Large intestine (tissue), 3 donors: ENCODE data around the gene NDUFB7. TPM values are rescaled to one million over a fixed set of nuclear protein-coding genes. Genes with fewer than 3 reads are reported as not detected.
"Not testable (repeated sequence)": the region's sequence is repeated elsewhere in the genome, so short reads cannot be mapped to it uniquely, and the experiment has no call there.

Experiments used
- DNase-seq, 2 donors: peaks; one replicate each; pipeline versions ENCODE4 v3.0.0 to v3.0.0-alpha.2; 2013
- H3K27ac ChIP-seq: one replicate; pipeline ENCODE4 v1.5.1; 2013; ENCODE audit warnings: low read length
- H3K27me3 ChIP-seq: 2 replicates; pipeline ENCODE4 v1.6.1; 2013; ENCODE audit warnings: low read length; ENCODE audit not compliant: control insufficient read depth, insufficient read depth
- H3K36me3 ChIP-seq: 2 replicates; pipeline ENCODE4 v1.6.1; 2013; ENCODE audit warnings: low read length; ENCODE audit not compliant: control insufficient read depth, insufficient read depth
- H3K4me1 ChIP-seq: one replicate; pipeline ENCODE4 v1.6.1; 2013; ENCODE audit warnings: low read length; ENCODE audit not compliant: control insufficient read depth, insufficient read depth
- H3K4me3 ChIP-seq: one replicate; pipeline ENCODE4 v1.5.1; 2013; ENCODE audit warnings: low read length
- H3K9me3 ChIP-seq: one replicate; pipeline ENCODE4 v1.6.1; 2013; ENCODE audit warnings: mild to moderate bottlenecking, low read depth, low read length, moderate library complexity; ENCODE audit not compliant: control insufficient read depth
- WGBS: methylation state at CpG from one replicate; pipeline ENCODE4 v1.1.5; 2013; ENCODE audit warnings: low lambda C conversion rate; ENCODE audit not compliant: insufficient coverage; 5-methylcytosine and 5-hydroxymethylcytosine counted together
- polyA plus RNA-seq: library from polyadenylated mRNA; unstranded; fragments of 120-200 nt; gene quantifications from one replicate; pipeline ENCODE4 v1.2.1, GENCODE V29; 2013

The NDUFB7 gene
- polyA plus RNA-seq, 1 donor, result 140 TPM

GRCh38 chr19:14576363-14576762 is 4.5 kb upstream of the NDUFB7 start:
- no peaks in the 10 kb centered on the region for H3K36me3 ChIP-seq
- peaks cover 5% of the 10 kb centered on the region for H3K4me1 ChIP-seq
- no peak overlapping the region for H3K4me3 ChIP-seq
- no peaks in the 10 kb centered on the region for H3K27me3 ChIP-seq
- no peak overlapping the region for H3K27ac ChIP-seq
- WGBS, result 72% methylated on average over 3 of the region's 8 CpGs
- H3K9me3 ChIP-seq, result no peaks in the 10 kb centered on the region
- DNase-seq, result no peak

GRCh38 chr19:14575428-14575980 is 3.6 kb upstream of the NDUFB7 start:
- no peak for DNase-seq
- H3K4me1 ChIP-seq, result peaks cover 13% of the 10 kb centered on the region
- H3K9me3 ChIP-seq, result no peaks in the 10 kb centered on the region
- no peaks in the 10 kb centered on the region for H3K27me3 ChIP-seq
- H3K27ac ChIP-seq, result no peak overlapping the region
- no peaks in the 10 kb centered on the region for H3K36me3 ChIP-seq
- no peak overlapping the region for H3K4me3 ChIP-seq
- WGBS, result no CpG with 5 or more reads among the region's 6 CpGs

- H3K4me1 ChIP-seq, result peaks cover 14% of the 10 kb centered on the region
- no peak overlapping the region for H3K27ac ChIP-seq
- no peaks in the 10 kb centered on the region for H3K9me3 ChIP-seq
- peak overlapping the region; percentile 81 for H3K4me3 ChIP-seq
- H3K27me3 ChIP-seq, result no peaks in the 10 kb centered on the region
- no peak for DNase-seq
- peaks cover 16% of the 10 kb centered on the region for H3K36me3 ChIP-seq
- WGBS, result no CpG with 5 or more reads among the region's 22 CpGs
These were observed 870 bp downstream of the NDUFB7 start for GRCh38 chr19:14570864-14571527.

GRCh38 chr19:14567079-14567478 is 4.8 kb downstream of the NDUFB7 start:
- no peaks in the 10 kb centered on the region for H3K27me3 ChIP-seq
- no peak overlapping the region for H3K4me3 ChIP-seq
- no CpG with 5 or more reads among the region's 11 CpGs for WGBS
- peaks cover 10% of the 10 kb centered on the region for H3K4me1 ChIP-seq
- H3K9me3 ChIP-seq, result no peaks in the 10 kb centered on the region
- DNase-seq, result no peak
- H3K27ac ChIP-seq, result no peak overlapping the region
- peaks cover 36% of the 10 kb centered on the region for H3K36me3 ChIP-seq

- no peak for DNase-seq
- H3K27ac ChIP-seq, result no peak overlapping the region
- H3K4me3 ChIP-seq, result no peak overlapping the region
- peaks cover 36% of the 10 kb centered on the region for H3K36me3 ChIP-seq
- peaks cover 9% of the 10 kb centered on the region for H3K4me1 ChIP-seq
- no peaks in the 10 kb centered on the region for H3K27me3 ChIP-seq
- H3K9me3 ChIP-seq, result no peaks in the 10 kb centered on the region
- WGBS, result no CpG with 5 or more reads among the region's 18 CpGs
These were observed 5.2 kb downstream of the NDUFB7 start for GRCh38 chr19:14566712-14567077.

- no peak for DNase-seq
- Histone ChIP-seq H3K27ac (no peak overlapping the region), H3K4me1 (peaks cover 7% of the 10 kb centered on the region), H3K36me3 (peaks cover 36% of the 10 kb centered on the region), H3K27me3 (no peaks in the 10 kb centered on the region), H3K4me3 (no peak overlapping the region), H3K9me3 (no peaks in the 10 kb centered on the region)
- WGBS, result no CpG with 5 or more reads among the region's 31 CpGs
These were observed 5.8 kb downstream of the NDUFB7 start for GRCh38 chr19:14565765-14566711.

- H3K4me1 ChIP-seq, result no peaks in the 10 kb centered on the region
- no peaks in the 10 kb centered on the region for H3K27me3 ChIP-seq
- no peak overlapping the region for H3K4me3 ChIP-seq
- no peak for DNase-seq
- WGBS, result no CpG with 5 or more reads among the region's 22 CpGs
- H3K9me3 ChIP-seq, result no peaks in the 10 kb centered on the region
- no peak overlapping the region for H3K27ac ChIP-seq
- peaks cover 36% of the 10 kb centered on the region for H3K36me3 ChIP-seq
These were observed 6.6 kb downstream of the NDUFB7 start for GRCh38 chr19:14565298-14565679.

- H3K36me3 ChIP-seq, result peaks cover 36% of the 10 kb centered on the region
- not testable (repeated sequence) for H3K27ac ChIP-seq, H3K4me1 ChIP-seq, H3K4me3 ChIP-seq, H3K27me3 ChIP-seq, H3K9me3 ChIP-seq, DNase-seq
- no CpG with 5 or more reads among the region's 22 CpGs for WGBS
These were observed 7.1 kb downstream of the NDUFB7 start for GRCh38 chr19:14564652-14565297.

GRCh38 chr19:14563989-14564651 is 7.7 kb downstream of the NDUFB7 start:
- Histone ChIP-seq H3K4me1 (no peaks in the 10 kb centered on the region), H3K36me3 (peaks cover 35% of the 10 kb centered on the region), H3K9me3 (no peaks in the 10 kb centered on the region), H3K27ac (no peak overlapping the region), H3K4me3 (no peak overlapping the region), H3K27me3 (no peaks in the 10 kb centered on the region)
- WGBS, result no CpG with 5 or more reads among the region's 33 CpGs
- no peak for DNase-seq

- no peak overlapping the region for H3K27ac ChIP-seq
- no peaks in the 10 kb centered on the region for H3K9me3 ChIP-seq
- H3K36me3 ChIP-seq, result peaks cover 33% of the 10 kb centered on the region
- WGBS, result no CpG with 5 or more reads among the region's 16 CpGs
- no peak for DNase-seq
- no peaks in the 10 kb centered on the region for H3K27me3 ChIP-seq
- no peaks in the 10 kb centered on the region for H3K4me1 ChIP-seq
- H3K4me3 ChIP-seq, result no peak overlapping the region
These were observed 8.3 kb downstream of the NDUFB7 start for GRCh38 chr19:14563590-14563926.
